ENCODE data around the gene MRGPRD. TPM values are rescaled to one million over a fixed set of nuclear protein-coding genes. Genes with fewer than 3 reads are reported as not detected.

Gene MRGPRD
- total and polyA plus RNA-seq, 2 donors (not counting 1 experiment from before 2014, with no cell fraction given) = not detected

DNA sequence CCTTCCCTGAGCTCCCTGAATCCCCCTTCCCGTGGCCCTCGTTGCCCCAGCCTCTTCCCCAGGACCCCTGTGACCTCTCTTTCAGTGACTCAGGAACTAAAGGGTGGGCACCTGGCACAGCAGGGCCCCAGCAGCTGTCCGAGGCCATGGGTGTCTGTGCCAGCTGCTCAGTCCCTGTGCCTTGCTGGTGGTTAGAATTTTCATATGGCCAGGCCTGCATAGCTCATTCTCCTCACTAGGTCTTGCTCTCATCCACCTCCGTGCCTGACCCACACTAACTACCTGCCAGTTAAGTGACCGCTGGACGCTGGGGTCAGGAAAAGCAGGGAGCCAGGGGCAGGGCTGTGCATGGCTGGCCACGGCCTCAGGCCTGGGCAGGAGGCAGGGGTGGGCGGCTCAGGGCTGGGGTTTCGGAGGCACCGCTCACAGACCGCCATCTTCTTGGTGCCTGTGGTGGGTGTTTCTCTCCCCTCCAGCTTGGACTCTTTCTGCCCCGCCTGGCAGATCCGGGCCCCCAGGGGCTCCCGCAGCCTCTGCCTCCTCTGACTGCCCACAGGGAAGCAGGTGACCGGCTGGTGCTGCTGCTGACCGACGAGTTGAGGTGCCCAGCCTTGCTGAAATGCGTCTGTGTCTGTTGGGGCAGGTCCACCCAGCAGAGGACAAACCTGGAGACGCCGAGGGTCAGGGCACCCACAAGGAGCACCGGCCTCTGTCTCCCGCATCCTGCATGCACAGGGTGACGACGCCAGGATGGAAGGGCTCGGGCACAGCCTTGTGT is 20.3 kb downstream of the MRGPRD start:
- peaks cover 0 to 8% (median 0%) of the 10 kb centered on the region in 4 experiments for H3K27me3 ChIP-seq (replicated peaks in 1 of 4; ENCODE audit: control extremely low read depth in 1 of 4, control insufficient read depth in 3 of 4, insufficient read depth in 4 of 4, low read length in 3 of 4)
- no peaks in the 10 kb centered on the region for H3K79me2 ChIP-seq (ENCODE audit: control insufficient read depth, insufficient read depth, low read length)
- H3K4me2 ChIP-seq (replicated peaks; ENCODE audit: low read depth, low read length, poor library complexity, severe bottlenecking) = no peak overlapping the region
- H2AFZ ChIP-seq (ENCODE audit: insufficient read depth, low read depth, low read length, poor library complexity, severe bottlenecking) = no peak overlapping the region
- H4K20me1 ChIP-seq (ENCODE audit: control insufficient read depth, insufficient read depth, low read length, poor library complexity, severe bottlenecking) = no peaks in the 10 kb centered on the region
- H3K36me3 ChIP-seq (replicated peaks in 1 of 2; ENCODE audit: control extremely low read depth in 1 of 2, control insufficient read depth in 1 of 2, extremely low read depth in 1 of 2, insufficient read depth in 2 of 2, low read length in 1 of 2) = no peaks in the 10 kb centered on the region
- intact Hi-C loops (cut with micrococcal nuclease) = no loop called here
- H3K4me3 ChIP-seq (ENCODE audit: control extremely low read depth in 1 of 5, extremely low read depth in 1 of 5, insufficient read depth in 1 of 5, low read depth in 2 of 5, low read length in 4 of 5) = no peak overlapping the region
- H3K9me3 ChIP-seq (ENCODE audit: control extremely low read depth in 1 of 3, control insufficient read depth in 2 of 3, insufficient read depth in 1 of 3, low read length in 2 of 3) = peaks cover 0 to 20% (median 0%) of the 10 kb centered on the region in 3 donors
- Mint-ChIP-seq H3K4me3 (no peak overlapping the region), H3K27me3 (peaks cover 3% of the 10 kb centered on the region), H3K9me3 (ENCODE audit: insufficient read depth) (no peaks in the 10 kb centered on the region), H3K27ac (no peak overlapping the region), H3K4me1 (peaks cover 13% of the 10 kb centered on the region)
- ChIA-PET POLR2A (no interaction called here), CTCF (no interaction called here)
- no peak for ATAC-seq (ENCODE audit: low read depth)
- H3K9ac ChIP-seq (ENCODE audit: low read length) = no peak overlapping the region
- no peak for DNase-seq
- H3K4me1 ChIP-seq (ENCODE audit: control insufficient read depth in 2 of 2, insufficient read depth in 2 of 2, low read length in 2 of 2) = peaks cover 2 to 16% of the 10 kb centered on the region in 2 donors
- 88% methylated on average over 25 of the region's 25 CpGs for WGBS (ENCODE audit: insufficient coverage)
- H3K27ac ChIP-seq (ENCODE audit: low read length in 2 of 2) = no peak overlapping the region
- TF ChIP-seq, protein P1, sequence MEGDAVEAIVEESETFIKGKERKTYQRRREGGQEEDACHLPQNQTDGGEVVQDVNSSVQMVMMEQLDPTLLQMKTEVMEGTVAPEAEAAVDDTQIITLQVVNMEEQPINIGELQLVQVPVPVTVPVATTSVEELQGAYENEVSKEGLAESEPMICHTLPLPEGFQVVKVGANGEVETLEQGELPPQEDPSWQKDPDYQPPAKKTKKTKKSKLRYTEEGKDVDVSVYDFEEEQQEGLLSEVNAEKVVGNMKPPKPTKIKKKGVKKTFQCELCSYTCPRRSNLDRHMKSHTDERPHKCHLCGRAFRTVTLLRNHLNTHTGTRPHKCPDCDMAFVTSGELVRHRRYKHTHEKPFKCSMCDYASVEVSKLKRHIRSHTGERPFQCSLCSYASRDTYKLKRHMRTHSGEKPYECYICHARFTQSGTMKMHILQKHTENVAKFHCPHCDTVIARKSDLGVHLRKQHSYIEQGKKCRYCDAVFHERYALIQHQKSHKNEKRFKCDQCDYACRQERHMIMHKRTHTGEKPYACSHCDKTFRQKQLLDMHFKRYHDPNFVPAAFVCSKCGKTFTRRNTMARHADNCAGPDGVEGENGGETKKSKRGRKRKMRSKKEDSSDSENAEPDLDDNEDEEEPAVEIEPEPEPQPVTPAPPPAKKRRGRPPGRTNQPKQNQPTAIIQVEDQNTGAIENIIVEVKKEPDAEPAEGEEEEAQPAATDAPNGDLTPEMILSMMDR (IDR thresholded peaks at IDR 0.05) = no peak
- TF ChIP-seq EZH2 (IDR thresholded peaks at IDR 0.05; ENCODE audit: borderline replicate concordance, insufficient read depth, low read depth, low read length, poor library complexity, severe bottlenecking) = no peak
